Activated naive CD8-positive, alpha-beta T cell treated with anti-CD3 and anti-CD28 coated beads, Interleukin-2, amount 10 ng/mL, durations not matched to agents 7 days and 5 days (primary cell): ENCODE data around the gene COMMD6. TPM values are rescaled to one million over a fixed set of nuclear protein-coding genes. Genes with fewer than 3 reads are reported as not detected.
A peak's percentile ranks its signal among the peaks of the same experiment; 100 is the strongest.
"Not testable (repeated sequence)": the region's sequence is repeated elsewhere in the genome, so short reads cannot be mapped to it uniquely, and the experiment has no call there.

ENCODE experiments used
- ATAC-seq: fragments of 150-1000 bp; cut with Tn5 transposase; one replicate; pipeline ENCODE4 v1.10.0; 2021; ENCODE audit warnings: low read depth, moderate library complexity
- POLR2A ChIA-PET: fragments of 350-600 bp; sonication (Branson Sonifier 250); formaldehyde crosslinking; loops from one replicate; lab custom pipeline; 2021; ENCODE audit warnings: antibody characterized with exemption; lab: Charles Lee
- DNase-seq: peaks from one replicate; pipeline ENCODE4 v3.0.0; 2021
- H3K27ac Mint-ChIP-seq: one replicate; pipeline ENCODE4 v1.8.0; 2022; ENCODE audit warnings: mild to moderate bottlenecking, mixed read lengths
- H3K27me3 Mint-ChIP-seq: one replicate; pipeline ENCODE4 v1.8.0; 2022; ENCODE audit warnings: mild to moderate bottlenecking, moderate library complexity, mixed read lengths
- H3K36me3 Mint-ChIP-seq: one replicate; pipeline ENCODE4 v1.8.0; 2021; ENCODE audit warnings: mild to moderate bottlenecking, mixed read lengths
- H3K4me1 Mint-ChIP-seq: one replicate; pipeline ENCODE4 v1.8.0; 2021; ENCODE audit warnings: mixed read lengths
- H3K4me3 Mint-ChIP-seq: one replicate; pipeline ENCODE4 v1.8.0; 2022; ENCODE audit warnings: mild to moderate bottlenecking, moderate library complexity, mixed read lengths
- H3K9me3 Mint-ChIP-seq: one replicate; pipeline ENCODE4 v1.8.0; 2021; ENCODE audit warnings: mixed read lengths
- total RNA-seq, 2 experiments: library from RNA; stranded (reverse); gene quantifications; one replicate each; pipeline ENCODE4 v1.2.3, GENCODE V29; 2021

The COMMD6 gene
- total RNA-seq, 2 experiments from 2014 or later: 150 to 168 TPM

DNA sequence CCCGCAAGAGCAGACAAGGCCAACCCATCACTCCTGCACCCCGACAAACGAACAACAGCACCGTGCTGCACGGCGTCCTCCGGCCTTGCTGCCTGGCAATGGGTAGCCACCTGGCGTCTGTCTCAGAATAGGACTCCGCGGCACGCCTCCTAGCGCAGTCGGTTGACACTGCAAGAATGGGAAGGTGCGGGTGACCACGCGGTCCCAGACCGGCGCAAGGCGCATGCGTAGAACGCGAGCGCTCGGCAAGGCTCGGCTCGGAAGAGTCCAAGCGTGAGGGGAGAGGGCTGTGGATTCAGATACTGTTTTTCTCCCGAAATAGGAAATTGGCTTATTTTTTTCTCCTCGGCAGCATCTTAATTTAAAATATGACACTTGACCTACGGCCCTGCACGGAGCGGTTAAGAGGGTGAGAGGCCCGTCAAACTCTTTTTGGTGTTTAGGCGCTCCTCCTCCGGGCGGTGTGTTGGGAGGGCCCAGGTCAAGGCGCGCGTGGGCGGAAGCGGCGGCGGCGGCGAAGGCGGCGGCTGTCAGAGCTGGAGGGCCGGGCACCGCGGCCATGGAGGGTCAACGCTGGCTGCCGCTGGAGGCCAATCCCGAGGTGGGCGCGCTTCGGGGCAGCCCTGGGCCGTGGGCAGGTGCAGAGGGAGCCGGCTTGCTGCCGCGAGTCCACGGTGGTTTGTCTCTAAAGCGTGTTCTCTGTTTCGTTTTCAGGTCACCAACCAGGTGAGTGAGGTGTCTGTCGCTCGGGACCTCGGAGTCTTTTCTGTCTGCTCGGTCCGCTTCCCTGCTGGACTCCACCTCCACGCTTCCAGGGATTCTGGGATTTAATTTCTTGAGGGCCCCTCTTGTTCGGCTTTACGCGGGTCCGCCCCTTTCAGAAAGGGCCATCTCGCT lies 11.9 kb upstream of the COMMD6 start, which contains the start of gene UCHL3:
Gene UCHL3 (plus strand): TSS at position 530 of the 897 bp plus-strand sequence. CDS start 30 bp downstream, at position 560.
- DNase-seq (peak; percentile 98), ATAC-seq (peak; percentile 95)
- peak within 1 kb of the TSS; percentile 90 for H3K4me3 Mint-ChIP-seq
- H3K9me3 Mint-ChIP-seq: no peaks in the 10 kb centered on the region
- H3K27me3 Mint-ChIP-seq: no peaks in the 10 kb centered on the region
- POLR2A ChIA-PET: interaction anchor here (1.0 to 2.1 kb wide), 4 partner anchors 11 to 223 kb away, joined by 3 to 5 read pairs (median 4); partner anchors contain the start of gene TBC1D4
- peaks cover 18% of the 10 kb centered on the region for H3K36me3 Mint-ChIP-seq
- H3K4me1 Mint-ChIP-seq: peaks cover 25% of the 10 kb centered on the region
- peak within 1 kb of the TSS; percentile 94 for H3K27ac Mint-ChIP-seq

DNA sequence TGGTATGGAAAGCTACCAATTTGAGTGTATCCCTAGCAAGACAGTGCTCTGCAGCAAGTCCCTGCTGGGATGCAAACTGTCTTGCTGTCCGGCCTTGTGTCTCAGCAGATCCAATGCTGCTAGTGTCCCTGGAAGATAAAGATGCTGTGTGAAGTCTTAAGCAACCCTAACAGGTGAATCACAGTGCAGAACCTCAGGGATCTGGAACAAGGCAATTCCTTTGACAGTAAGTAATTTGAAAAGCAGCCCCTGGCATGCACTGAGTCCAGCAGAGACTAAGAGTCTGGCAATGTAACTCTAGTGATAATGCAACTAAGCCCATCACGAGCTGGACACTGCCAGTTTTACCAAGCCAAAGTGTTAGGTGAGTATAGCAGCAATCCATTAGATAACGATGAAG lies 10.3 kb upstream of the COMMD6 start:
- DNase-seq (no peak), ATAC-seq (no peak)
- Mint-ChIP-seq H3K27me3 (no peaks in the 10 kb centered on the region), H3K27ac (no peak overlapping the region), H3K4me1 (peaks cover 16% of the 10 kb centered on the region), H3K9me3 (no peaks in the 10 kb centered on the region), H3K36me3 (peaks cover 4% of the 10 kb centered on the region), H3K4me3 (no peak overlapping the region)
- POLR2A ChIA-PET: no interaction called here

DNA sequence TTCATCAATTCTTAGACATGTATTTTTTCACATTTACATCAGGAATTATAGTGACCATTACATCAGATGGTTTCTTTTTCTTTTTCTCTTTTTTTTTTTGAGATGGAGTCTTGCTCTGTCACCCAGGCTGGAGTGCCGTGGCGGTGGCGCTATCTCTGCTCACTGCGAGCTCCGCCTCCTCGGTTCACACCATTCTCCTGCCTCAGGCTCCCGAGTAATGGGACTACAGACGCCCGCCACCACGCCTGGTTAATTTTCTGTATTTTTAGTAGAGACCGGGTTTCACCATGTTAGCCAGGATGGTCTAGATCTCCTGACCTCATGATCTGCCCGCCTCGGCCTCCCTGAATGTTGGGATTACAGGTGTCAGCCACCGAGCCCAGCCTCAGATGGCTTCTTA lies 7.7 kb upstream of the COMMD6 start:
- H3K36me3 Mint-ChIP-seq, DNase-seq, ATAC-seq, H3K27me3 Mint-ChIP-seq, POLR2A ChIA-PET, H3K4me3 Mint-ChIP-seq, H3K27ac Mint-ChIP-seq, H3K9me3 Mint-ChIP-seq, H3K4me1 Mint-ChIP-seq: not testable (repeated sequence)

DNA sequence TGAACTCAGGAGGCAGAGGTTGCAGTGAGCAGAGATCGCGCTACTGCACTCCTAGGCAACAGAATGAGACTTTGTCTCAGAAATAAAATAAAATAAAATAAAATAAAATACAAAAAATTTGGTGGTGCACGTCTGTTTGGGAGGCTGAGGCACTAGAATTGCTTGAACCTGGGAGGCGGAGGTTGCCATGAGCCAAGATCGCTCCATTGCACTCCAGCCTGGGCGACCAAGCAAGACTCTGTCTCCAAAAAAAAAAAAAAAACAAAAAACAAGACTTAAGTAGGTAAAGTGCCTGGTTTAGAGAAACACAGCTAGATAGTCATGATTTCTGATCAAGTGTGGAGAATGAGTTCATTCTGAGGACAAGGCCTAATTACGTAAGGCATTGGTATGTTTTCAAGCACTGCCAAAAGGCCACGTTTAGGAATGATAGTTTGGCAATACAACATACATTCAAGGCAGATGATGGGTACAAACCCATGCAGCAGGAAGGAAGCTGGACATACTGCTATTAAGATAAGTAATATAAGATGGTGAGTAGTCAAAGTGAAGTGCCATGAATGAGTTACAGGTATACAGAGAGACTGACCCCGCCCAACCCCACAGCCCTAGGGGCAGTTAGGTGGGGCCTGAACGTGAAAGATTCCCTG lies 7.2 kb upstream of the COMMD6 start:
- no peak overlapping the region for H3K4me3 Mint-ChIP-seq
- ATAC-seq (no peak), DNase-seq (no peak)
- POLR2A ChIA-PET: no interaction called here
- H3K27ac Mint-ChIP-seq: no peak overlapping the region
- no peaks in the 10 kb centered on the region for H3K36me3 Mint-ChIP-seq
- no peaks in the 10 kb centered on the region for H3K27me3 Mint-ChIP-seq
- no peaks in the 10 kb centered on the region for H3K9me3 Mint-ChIP-seq
- H3K4me1 Mint-ChIP-seq: peaks cover 4% of the 10 kb centered on the region

DNA sequence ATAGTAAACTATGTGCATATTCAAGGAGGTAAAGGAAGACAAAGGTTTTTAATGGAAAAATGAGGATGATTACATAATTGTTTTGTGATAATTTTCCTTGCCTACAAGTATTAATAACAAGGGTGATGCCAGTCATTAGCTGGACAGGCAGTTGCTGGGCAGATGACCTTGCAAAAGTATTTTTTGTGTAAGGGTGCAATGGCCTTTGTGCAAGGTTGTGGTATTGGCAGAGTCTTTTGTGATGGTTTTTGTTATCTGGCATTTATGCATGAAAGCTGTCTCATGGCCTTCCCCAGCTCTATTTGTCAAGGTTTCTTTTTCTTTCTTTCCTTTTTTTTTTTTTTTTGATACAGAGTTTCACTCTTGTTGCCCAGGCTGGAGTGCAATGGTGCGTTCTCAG lies 4.3 kb upstream of the COMMD6 start:
- no peak for ATAC-seq

DNA sequence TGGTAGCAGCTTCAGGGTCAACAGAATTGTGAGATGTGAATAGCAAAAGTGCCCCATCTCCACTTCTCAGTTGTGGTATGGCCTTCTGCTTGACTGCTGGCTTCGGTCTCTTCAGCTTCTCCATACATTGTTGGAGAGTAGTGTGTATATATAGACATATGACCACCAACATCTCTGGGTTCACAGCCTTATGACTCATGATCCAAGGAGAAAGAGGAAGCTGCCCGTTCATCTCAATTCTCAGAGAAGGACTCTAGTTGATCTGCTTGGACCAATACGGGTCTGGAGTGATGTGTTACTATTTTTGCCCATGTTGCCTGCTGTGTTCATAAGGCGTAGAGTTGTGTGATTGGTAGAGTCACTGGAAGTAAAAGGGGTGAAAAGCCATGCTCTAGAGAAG lies 3.6 kb upstream of the COMMD6 start:
- Mint-ChIP-seq H3K9me3 (no peaks in the 10 kb centered on the region), H3K36me3 (no peaks in the 10 kb centered on the region), H3K4me3 (no peak overlapping the region), H3K27ac (no peak overlapping the region), H3K27me3 (no peaks in the 10 kb centered on the region), H3K4me1 (peaks cover 12% of the 10 kb centered on the region)
- POLR2A ChIA-PET: no interaction called here
- ATAC-seq: no peak
- no peak for DNase-seq

More for the DNA sequence above, 4.3 kb upstream of the COMMD6 start:
- POLR2A ChIA-PET: no interaction called here
- H3K27ac Mint-ChIP-seq: no peak overlapping the region
- no peaks in the 10 kb centered on the region for H3K27me3 Mint-ChIP-seq
- peaks cover 5% of the 10 kb centered on the region for H3K4me1 Mint-ChIP-seq
- no peak for DNase-seq
- no peaks in the 10 kb centered on the region for H3K36me3 Mint-ChIP-seq
- no peaks in the 10 kb centered on the region for H3K9me3 Mint-ChIP-seq
- H3K4me3 Mint-ChIP-seq: no peak overlapping the region

DNA sequence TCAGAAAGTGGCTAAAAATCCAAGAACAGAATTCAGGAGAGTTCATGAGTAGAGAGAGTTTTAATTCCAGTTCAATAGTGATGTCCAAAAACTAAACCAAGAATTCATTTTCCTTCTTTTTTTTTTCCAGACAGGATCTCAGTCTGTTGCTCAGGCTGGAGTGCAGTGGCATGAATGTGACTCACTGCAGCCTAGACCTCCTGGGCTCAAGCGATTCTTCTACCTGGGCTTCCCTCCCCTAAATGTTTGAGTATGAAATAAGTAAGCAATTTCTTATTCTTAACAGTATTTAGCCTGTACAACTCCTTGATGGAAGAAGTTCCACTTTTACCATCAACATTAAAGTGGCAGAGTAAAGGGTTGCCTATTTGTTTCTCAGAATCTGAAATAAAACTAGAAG lies 3.8 kb downstream of the COMMD6 start:
- Mint-ChIP-seq H3K4me1 (peaks cover 48% of the 10 kb centered on the region), H3K4me3 (no peak overlapping the region), H3K36me3 (peaks cover 22% of the 10 kb centered on the region), H3K27ac (no peak overlapping the region), H3K27me3 (no peaks in the 10 kb centered on the region), H3K9me3 (no peaks in the 10 kb centered on the region)
- POLR2A ChIA-PET: no interaction called here
- ATAC-seq (no peak), DNase-seq (no peak)

DNA sequence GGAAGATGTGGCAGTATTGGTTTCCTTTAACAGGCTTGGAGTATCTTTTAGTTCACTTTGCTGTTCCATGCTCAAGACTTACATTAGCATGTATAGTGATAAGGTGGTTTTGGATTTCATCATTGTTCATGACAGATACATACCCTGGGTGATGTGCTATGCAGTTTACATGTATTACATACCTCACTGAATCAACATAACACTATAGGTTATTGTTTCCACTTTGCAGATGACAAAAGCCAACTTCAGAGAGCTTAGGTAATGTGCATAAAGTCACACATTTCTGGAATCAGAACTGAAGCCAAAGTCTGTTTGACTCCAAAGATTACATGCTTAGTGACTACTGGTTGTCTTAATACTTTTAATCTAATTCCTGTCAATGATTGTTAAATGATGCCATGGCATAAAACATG lies 7.1 kb downstream of the COMMD6 start:
- Mint-ChIP-seq H3K27ac (peak overlapping the region; percentile 26), H3K27me3 (no peaks in the 10 kb centered on the region), H3K4me3 (no peak overlapping the region), H3K36me3 (peaks cover 40% of the 10 kb centered on the region), H3K9me3 (peaks cover under 1% of the 10 kb centered on the region), H3K4me1 (peaks cover 34% of the 10 kb centered on the region)
- ATAC-seq: peak; percentile 90
- no peak for DNase-seq
- POLR2A ChIA-PET: interaction anchor here (0.9 kb wide), 1 partner anchor 205 kb away, joined by 3 read pairs; no protein-coding TSS in a partner anchor

DNA sequence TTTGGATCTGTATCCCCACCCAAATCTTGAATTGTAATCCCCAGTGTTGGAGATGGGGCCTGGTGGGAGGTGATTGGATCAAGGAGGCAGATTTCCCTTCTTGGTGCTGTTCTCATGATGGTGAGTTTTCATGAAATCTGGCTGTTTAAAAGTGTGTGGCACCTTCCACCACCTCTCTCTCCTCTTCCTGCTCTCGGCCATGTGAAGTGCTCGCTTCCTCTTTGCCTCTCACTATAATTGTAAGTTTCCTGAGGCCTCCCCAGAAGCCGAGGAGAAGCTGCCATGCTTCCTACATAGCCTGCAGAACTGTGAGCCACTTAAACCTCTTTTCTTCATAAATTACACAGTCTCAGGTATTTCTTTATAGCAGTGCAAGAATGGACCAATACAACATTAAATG lies 15.7 kb downstream of the COMMD6 start:
- Mint-ChIP-seq H3K27me3 (no peaks in the 10 kb centered on the region), H3K36me3 (peaks cover 23% of the 10 kb centered on the region), H3K9me3 (peaks cover 5% of the 10 kb centered on the region), H3K27ac (no peak overlapping the region), H3K4me3 (no peak overlapping the region), H3K4me1 (no peaks in the 10 kb centered on the region)
- ATAC-seq (no peak), DNase-seq (no peak)
- POLR2A ChIA-PET: no interaction called here

DNA sequence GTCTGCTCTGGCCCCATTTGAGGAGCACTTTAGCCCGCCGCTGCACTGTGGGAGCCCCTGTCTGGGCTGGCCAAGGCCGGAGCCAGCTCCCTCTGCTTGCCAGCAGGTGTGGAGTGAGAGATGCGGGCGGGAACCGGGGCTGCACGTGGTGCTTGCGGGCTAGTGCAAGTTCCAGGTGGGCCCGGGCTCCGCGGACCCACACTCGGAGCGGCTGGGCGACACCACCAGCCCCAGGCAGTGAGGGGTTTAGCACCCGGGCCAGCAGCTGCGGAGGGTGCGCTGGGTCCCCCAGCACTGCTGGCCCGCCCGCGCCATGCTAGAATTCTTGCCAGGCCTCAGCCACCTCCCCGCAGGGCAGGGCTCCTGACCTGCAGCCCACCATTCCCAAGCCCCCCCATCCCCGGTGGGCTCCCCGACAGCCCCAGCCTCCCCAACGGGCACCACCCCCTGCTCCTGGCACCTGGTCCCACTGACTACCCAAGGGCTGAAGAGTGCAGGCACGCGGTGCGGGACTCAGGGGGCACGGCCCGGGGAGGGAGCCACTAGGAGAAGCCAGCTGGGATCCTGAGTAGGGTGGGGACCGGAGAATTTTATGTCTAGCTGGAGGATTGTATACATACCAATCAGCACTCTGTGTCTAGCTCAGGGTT lies 19.1 kb downstream of the COMMD6 start:
- Mint-ChIP-seq H3K27me3 (no peaks in the 10 kb centered on the region), H3K9me3 (peaks cover 2% of the 10 kb centered on the region), H3K36me3 (peaks cover under 1% of the 10 kb centered on the region), H3K4me1 (no peaks in the 10 kb centered on the region), H3K27ac (no peak overlapping the region), H3K4me3 (no peak overlapping the region)
- ATAC-seq (no peak), DNase-seq (no peak)
- POLR2A ChIA-PET: no interaction called here

DNA sequence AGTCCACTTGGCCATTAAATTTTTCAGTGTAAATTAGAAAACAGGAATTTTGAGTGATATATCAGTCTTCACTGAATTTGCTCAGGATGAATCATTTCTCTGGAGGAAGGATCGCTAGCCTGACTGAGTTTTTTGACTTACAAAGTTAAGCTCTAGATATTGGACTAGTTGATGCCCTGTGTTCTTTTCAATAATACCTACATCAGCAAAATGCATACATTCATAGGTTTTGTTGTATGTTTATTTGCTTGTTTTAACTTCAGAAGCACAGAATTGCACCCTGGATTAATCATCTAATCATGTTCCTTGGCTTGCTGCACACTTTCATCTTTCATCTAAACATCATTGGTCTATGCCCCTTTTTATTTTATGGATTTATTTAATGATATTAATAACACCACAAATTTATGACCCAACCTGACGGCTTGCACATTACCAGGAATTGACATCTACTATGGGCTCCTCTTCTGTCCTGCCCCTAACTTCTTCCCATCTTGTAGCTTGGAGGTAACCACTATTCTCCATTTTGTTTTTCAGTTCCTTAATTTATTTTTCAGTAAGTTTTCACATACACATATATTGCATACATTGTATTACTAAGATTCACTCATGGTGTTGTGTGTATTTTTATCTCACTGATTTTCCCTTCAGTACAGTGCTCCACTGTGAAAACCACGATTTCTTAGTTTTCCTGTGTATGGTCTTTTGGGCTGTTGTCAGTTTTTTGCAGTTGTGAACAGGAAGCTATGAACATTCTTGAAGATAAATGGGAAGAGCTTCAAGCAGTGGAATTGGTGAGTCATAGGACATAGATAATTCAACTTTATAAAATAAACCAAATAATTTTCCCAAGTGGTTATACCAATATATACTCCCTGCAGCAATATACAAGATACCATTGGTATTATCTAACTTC lies 23.3 kb downstream of the COMMD6 start:
- Mint-ChIP-seq H3K9me3 (no peaks in the 10 kb centered on the region), H3K4me3 (no peak overlapping the region), H3K27ac (no peak overlapping the region), H3K27me3 (peaks cover 6% of the 10 kb centered on the region), H3K36me3 (no peaks in the 10 kb centered on the region), H3K4me1 (peaks cover 2% of the 10 kb centered on the region)
- DNase-seq (no peak), ATAC-seq (no peak)
- POLR2A ChIA-PET: no interaction called here

DNA sequence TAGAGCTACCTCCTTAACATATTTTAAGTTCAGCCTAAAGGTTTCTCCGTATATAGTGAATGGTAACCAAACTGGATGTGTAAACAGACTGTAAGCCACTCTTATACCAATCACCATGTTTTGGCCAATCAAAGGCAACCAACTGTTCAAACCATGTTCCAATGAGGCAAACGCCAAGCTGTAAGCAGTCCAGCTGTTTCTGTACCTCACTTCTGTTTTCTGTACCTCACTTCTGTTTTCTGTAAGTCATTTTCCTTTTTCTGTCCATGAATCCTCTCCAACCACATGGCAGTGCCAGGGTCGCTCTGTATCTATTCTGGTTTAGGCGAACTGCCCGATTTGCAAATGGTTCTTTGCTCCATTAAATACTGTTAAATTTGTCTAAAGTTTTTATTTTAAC lies 24.4 kb downstream of the COMMD6 start:
- H3K36me3 Mint-ChIP-seq: no peaks in the 10 kb centered on the region
- ATAC-seq (no peak), DNase-seq (no peak)
- H3K9me3 Mint-ChIP-seq: no peaks in the 10 kb centered on the region
- H3K27me3 Mint-ChIP-seq: peaks cover 6% of the 10 kb centered on the region
- H3K27ac Mint-ChIP-seq: no peak overlapping the region
- POLR2A ChIA-PET: no interaction called here
- no peak overlapping the region for H3K4me3 Mint-ChIP-seq
- H3K4me1 Mint-ChIP-seq: peaks cover 2% of the 10 kb centered on the region
